ENCODE measurements around the gene FGD5. TPM values are rescaled to one million over a fixed set of nuclear protein-coding genes. Genes with fewer than 3 reads are reported as not detected.

Gene FGD5
- total and polyA plus RNA-seq, 2 donors (not counting 1 experiment from before 2014, with no cell fraction given) = not detected

GRCh38 chr3:14803981-14804834 lies 14.6 kb upstream of the FGD5 start:
- Histone ChIP-seq H4K20me1 (ENCODE audit: control insufficient read depth, insufficient read depth, low read length, poor library complexity, severe bottlenecking) (no peaks in the 10 kb centered on the region), H3K4me1 (ENCODE audit: control insufficient read depth in 2 of 2, insufficient read depth in 2 of 2, low read length in 2 of 2) (no peaks in the 10 kb centered on the region), H3K27ac (ENCODE audit: low read length in 2 of 2) (no peak overlapping the region), H3K36me3 (replicated peaks in 1 of 2; ENCODE audit: control extremely low read depth in 1 of 2, control insufficient read depth in 1 of 2, extremely low read depth in 1 of 2, insufficient read depth in 2 of 2, low read length in 1 of 2) (no peaks in the 10 kb centered on the region), H3K27me3 (replicated peaks in 1 of 4; ENCODE audit: control extremely low read depth in 1 of 4, control insufficient read depth in 3 of 4, insufficient read depth in 4 of 4, low read length in 3 of 4) (peaks cover 0 to 18% (median 0%) of the 10 kb centered on the region in 4 experiments), H3K4me2 (replicated peaks; ENCODE audit: low read depth, low read length, poor library complexity, severe bottlenecking) (no peak overlapping the region), H3K79me2 (ENCODE audit: control insufficient read depth, insufficient read depth, low read length) (no peaks in the 10 kb centered on the region), H2AFZ (ENCODE audit: insufficient read depth, low read depth, low read length, poor library complexity, severe bottlenecking) (no peak overlapping the region), H3K4me3 (ENCODE audit: control extremely low read depth in 1 of 5, extremely low read depth in 1 of 5, insufficient read depth in 1 of 5, low read depth in 2 of 5, low read length in 4 of 5) (no peak overlapping the region), H3K9me3 (ENCODE audit: control extremely low read depth in 1 of 3, control insufficient read depth in 2 of 3, insufficient read depth in 1 of 3, low read length in 2 of 3) (no peaks in the 10 kb centered on the region), H3K9ac (ENCODE audit: low read length) (no peak overlapping the region)
- no peak for TF ChIP-seq EZH2 (IDR thresholded peaks at IDR 0.05; ENCODE audit: borderline replicate concordance, insufficient read depth, low read depth, low read length, poor library complexity, severe bottlenecking)
- no peak for TF ChIP-seq CTCF (IDR thresholded peaks at IDR 0.05)
- no peak for DNase-seq
- intact Hi-C loops (cut with micrococcal nuclease) = no loop called here
- ATAC-seq (ENCODE audit: low read depth) = no peak
- Mint-ChIP-seq H3K9me3 (ENCODE audit: insufficient read depth) (no peaks in the 10 kb centered on the region), H3K27ac (no peak overlapping the region), H3K4me3 (no peak overlapping the region), H3K4me1 (peaks cover 2% of the 10 kb centered on the region), H3K27me3 (peaks cover 50% of the 10 kb centered on the region)
- ChIA-PET POLR2A (no interaction called here), CTCF (no interaction called here)
- WGBS (ENCODE audit: insufficient coverage) = 47% methylated on average over 10 of the region's 12 CpGs
